Measurements from ENCODE around the gene RPL22. TPM values are rescaled to one million over a fixed set of nuclear protein-coding genes. Genes with fewer than 3 reads are reported as not detected.

The RPL22 gene
- total RNA-seq, 4 donors from 2014 or later: 126 to 281 (median 227) TPM

GRCh38 chr1:6178751-6179563 is 20.4 kb downstream of the RPL22 start:
- no peaks in the 10 kb centered on the region for H3K9me3 ChIP-seq
- no peaks in the 10 kb centered on the region for H3K36me3 ChIP-seq
- H3K4me3 ChIP-seq: peak overlapping the region; percentile 7 to 56
- 0 to 1% methylated on average over 20 to 32 of the region's 51 CpGs for WGBS, 2 donors (ENCODE audit: low coverage in 1 of 2)
- peak; percentile 3 for ATAC-seq
- TF ChIP-seq EP300 (IDR thresholded peaks at IDR 0.05) (no peak), POLR2A (IDR thresholded peaks at IDR 0.05) (no peak)
- H3K27me3 ChIP-seq: peaks cover 54% of the 10 kb centered on the region
- H3K27ac ChIP-seq: peak overlapping the region in 3 of 4 donors; percentile 44 to 76 (median 70)
- peaks cover 0 to 36% (median 18%) of the 10 kb centered on the region in 3 donors for H3K4me1 ChIP-seq

DNA sequence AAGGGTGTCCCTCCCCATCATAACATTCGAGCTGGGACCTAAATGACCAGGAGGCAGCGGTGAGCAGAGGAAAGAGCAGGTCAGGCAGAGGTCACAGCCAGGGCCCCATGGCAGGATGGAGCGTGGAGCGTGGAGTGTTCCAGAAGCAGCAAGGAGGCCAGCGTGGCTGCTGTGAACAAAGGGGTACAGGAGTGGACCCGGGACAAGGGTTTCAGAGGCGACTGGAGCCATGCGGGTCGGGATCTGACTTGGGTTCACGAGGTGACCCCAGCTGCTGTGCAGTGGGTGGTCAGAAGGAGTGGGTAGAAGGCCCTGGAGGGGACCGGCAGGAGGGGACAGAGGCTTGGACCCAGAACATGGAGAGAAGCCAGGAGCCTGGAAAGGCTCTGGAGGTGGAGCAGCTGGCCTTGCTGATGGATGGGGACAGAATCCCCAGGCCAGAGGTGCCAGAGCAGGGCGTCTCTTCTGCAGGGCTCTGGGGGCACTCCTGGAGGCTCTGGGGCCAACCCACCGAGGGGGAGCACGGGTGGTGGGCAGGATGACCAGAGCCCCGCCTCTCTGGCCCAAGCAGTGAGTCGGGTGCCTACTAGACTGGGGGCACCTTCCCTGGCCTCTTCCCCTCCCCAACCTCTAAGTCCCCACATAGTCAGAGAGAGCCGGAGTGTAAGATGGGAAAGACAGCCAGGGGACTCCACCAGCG is 21.6 kb downstream of the RPL22 start:
- Histone ChIP-seq H3K4me3 (no peak overlapping the region), H3K4me1 (peaks cover 0 to 36% (median 18%) of the 10 kb centered on the region in 3 donors), H3K9me3 (no peaks in the 10 kb centered on the region), H3K27me3 (peaks cover 62% of the 10 kb centered on the region), H3K36me3 (no peaks in the 10 kb centered on the region), H3K27ac (no peak overlapping the region)
- no peak for TF ChIP-seq EP300 (IDR thresholded peaks at IDR 0.05)
- ATAC-seq: no peak
- 56 to 81% methylated on average over 3 to 8 of the region's 18 CpGs for WGBS, 2 donors (ENCODE audit: low coverage in 1 of 2)

GRCh38 chr1:6176779-6177178 is 22.6 kb downstream of the RPL22 start:
- Histone ChIP-seq H3K9me3 (no peaks in the 10 kb centered on the region), H3K36me3 (no peaks in the 10 kb centered on the region), H3K4me1 (peaks cover 0 to 36% (median 18%) of the 10 kb centered on the region in 3 donors), H3K27me3 (peaks cover 71% of the 10 kb centered on the region), H3K27ac (no peak overlapping the region), H3K4me3 (no peak overlapping the region)
- TF ChIP-seq EP300 (IDR thresholded peaks at IDR 0.05) (no peak), CTCF (IDR thresholded peaks at IDR 0.05) (no peak), POLR2AphosphoS5 (IDR thresholded peaks at IDR 0.05) (no peak), POLR2A (IDR thresholded peaks at IDR 0.05) (no peak)
- no peak for ATAC-seq
- WGBS, 2 donors (ENCODE audit: low coverage in 1 of 2): 73 to 83% methylated on average over 1 to 2 of the region's 5 CpGs

DNA sequence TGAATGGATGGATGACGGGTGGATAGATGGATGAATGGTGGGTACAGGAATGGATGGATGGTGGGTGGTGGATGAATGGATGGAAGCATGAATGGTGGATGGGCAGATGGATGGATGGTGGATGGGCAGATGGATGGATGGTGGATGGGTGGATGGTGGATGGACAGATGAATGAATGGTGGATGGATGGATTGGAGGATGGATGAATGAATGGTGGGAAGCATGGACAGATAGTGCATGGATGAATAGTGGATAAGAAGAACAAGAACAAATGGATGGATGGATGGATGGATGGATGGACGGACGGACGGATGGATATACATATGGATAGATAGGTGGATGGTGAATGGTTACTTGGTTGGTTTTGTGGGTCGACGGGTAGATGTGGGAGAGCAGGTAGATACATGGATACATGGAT is 24.0 kb downstream of the RPL22 start:
- TF ChIP-seq CTCF (IDR thresholded peaks at IDR 0.05): no peak
- no peak for TF ChIP-seq POLR2AphosphoS5 (IDR thresholded peaks at IDR 0.05)
- no peak for TF ChIP-seq POLR2A (IDR thresholded peaks at IDR 0.05)
- TF ChIP-seq EP300 (IDR thresholded peaks at IDR 0.05): no peak
- peaks cover 79% of the 10 kb centered on the region for H3K27me3 ChIP-seq
- H3K4me1 ChIP-seq: peaks cover 0 to 24% (median 11%) of the 10 kb centered on the region in 3 donors
- H3K36me3 ChIP-seq: no peaks in the 10 kb centered on the region
- ATAC-seq: no peak
- H3K27ac ChIP-seq: no peak overlapping the region
- no peak overlapping the region for H3K4me3 ChIP-seq
- no peaks in the 10 kb centered on the region for H3K9me3 ChIP-seq
- WGBS, 2 donors (ENCODE audit: low coverage in 1 of 2): 88 to 93% methylated on average over 6 of the region's 6 CpGs

DNA sequence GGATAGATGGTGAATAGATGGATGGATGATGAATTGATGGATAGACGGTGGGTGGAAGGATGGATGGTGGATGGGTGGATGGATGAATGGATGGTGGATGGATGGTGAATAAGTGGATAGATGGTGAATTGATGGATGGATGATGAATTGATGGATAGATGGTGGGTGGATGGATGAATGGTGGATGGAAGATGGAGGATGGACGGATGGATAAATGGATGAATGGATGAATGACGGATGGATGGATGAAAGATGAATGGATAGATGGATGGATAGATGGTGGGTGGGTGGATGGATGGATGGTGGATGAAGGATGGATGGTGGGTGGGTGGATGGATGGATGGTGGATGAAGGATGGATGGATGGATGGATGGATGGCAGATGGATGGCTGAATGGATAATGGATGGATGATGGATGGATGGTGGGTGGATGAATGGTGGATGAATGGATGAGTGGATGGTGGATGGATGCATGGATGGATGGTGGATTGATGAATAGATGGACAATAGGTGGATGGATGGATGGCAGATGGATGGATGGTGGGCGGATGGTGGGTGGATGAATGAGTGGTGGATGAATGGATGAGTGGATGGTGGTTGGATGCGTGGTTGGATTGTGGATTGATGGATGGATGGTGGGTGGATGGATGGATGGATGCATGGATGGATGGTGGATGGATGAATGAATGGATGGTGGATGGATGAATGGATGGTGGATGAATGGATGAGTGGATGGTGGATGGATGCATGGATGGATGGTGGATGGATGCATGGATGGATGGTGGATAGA is 24.6 kb downstream of the RPL22 start:
- TF ChIP-seq POLR2A (IDR thresholded peaks at IDR 0.05) (no peak), CTCF (IDR thresholded peaks at IDR 0.05) (no peak), EP300 (IDR thresholded peaks at IDR 0.05) (no peak), POLR2AphosphoS5 (IDR thresholded peaks at IDR 0.05) (no peak)
- Histone ChIP-seq H3K9me3 (no peaks in the 10 kb centered on the region), H3K27ac (no peak overlapping the region), H3K36me3 (no peaks in the 10 kb centered on the region), H3K27me3 (peaks cover 79% of the 10 kb centered on the region), H3K4me3 (no peak overlapping the region), H3K4me1 (peaks cover 0 to 18% (median 11%) of the 10 kb centered on the region in 3 donors)
- ATAC-seq: no peak
- 88 to 90% methylated on average over 5 of the region's 5 CpGs for WGBS, 2 donors (ENCODE audit: low coverage in 1 of 2)
